ENCODE results near the gene SPCS3. TPM values are rescaled to one million over a fixed set of nuclear protein-coding genes. Genes with fewer than 3 reads are reported as not detected.
"Not testable (repeated sequence)": the region's sequence is repeated elsewhere in the genome, so short reads cannot be mapped to it uniquely, and the experiment has no call there.

SPCS3 gene
- total RNA-seq, 1 donor from 2014 or later, result 225 TPM

DNA sequence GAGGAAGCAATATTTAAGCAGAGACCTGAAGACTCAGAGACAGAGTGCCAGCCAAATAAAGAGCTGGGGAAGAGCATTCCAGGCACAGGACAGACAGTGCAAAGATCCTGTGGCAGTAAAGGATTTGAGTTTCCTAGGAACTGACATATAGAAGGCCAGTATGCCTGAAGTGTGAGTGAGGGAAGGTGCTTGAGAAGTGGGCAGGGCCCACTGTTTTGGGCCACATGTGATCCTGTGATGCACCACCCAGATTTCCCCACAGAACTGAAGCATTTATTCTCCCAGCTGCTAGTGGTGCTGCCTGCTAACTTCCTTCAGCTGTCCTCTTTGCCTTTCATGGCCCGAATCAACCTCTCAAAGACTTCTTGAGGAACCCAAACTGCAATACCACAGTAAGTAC, 26.8 kb upstream of the SPCS3 start:
- Histone ChIP-seq H3K4me3 (ENCODE audit: insufficient read depth, low read depth, low read length) (no peak overlapping the region), H3K4me1 (ENCODE audit: insufficient read depth, low read length) (no peaks in the 10 kb centered on the region), H3K79me2 (ENCODE audit: insufficient read depth, low read length) (no peaks in the 10 kb centered on the region), H3K36me3 (ENCODE audit: insufficient read depth, low read length) (no peaks in the 10 kb centered on the region), H3K27me3 (ENCODE audit: insufficient read depth, low read length) (no peaks in the 10 kb centered on the region), H4K20me1 (ENCODE audit: insufficient read depth, low read length) (no peaks in the 10 kb centered on the region), H3K9ac (ENCODE audit: low read length) (no peak overlapping the region), H3K27ac (ENCODE audit: low read depth, low read length) (no peak overlapping the region), H3K4me2 (ENCODE audit: low read length) (no peak overlapping the region), H2AFZ (ENCODE audit: low read depth, low read length) (no peak overlapping the region), H3K9me3 (ENCODE audit: insufficient read depth, low read depth, low read length) (no peaks in the 10 kb centered on the region)
- H3K36me3 Mint-ChIP-seq (ENCODE audit: low read depth, unreplicated experiment), result no peaks in the 10 kb centered on the region
- H3K27me3 Mint-ChIP-seq (ENCODE audit: low read depth, unreplicated experiment), result no peaks in the 10 kb centered on the region
- no peak for DNase-seq (ENCODE audit: low read depth)
- no peak overlapping the region for H3K4me3 Mint-ChIP-seq (ENCODE audit: unreplicated experiment)
- no peaks in the 10 kb centered on the region for H3K4me1 Mint-ChIP-seq (ENCODE audit: low read depth, unreplicated experiment)
- no peak for FAIRE-seq
- TF ChIP-seq EZH2 (IDR thresholded peaks at IDR 0.05; ENCODE audit: insufficient read depth, low read length), result no peak
- TF ChIP-seq, protein P1, sequence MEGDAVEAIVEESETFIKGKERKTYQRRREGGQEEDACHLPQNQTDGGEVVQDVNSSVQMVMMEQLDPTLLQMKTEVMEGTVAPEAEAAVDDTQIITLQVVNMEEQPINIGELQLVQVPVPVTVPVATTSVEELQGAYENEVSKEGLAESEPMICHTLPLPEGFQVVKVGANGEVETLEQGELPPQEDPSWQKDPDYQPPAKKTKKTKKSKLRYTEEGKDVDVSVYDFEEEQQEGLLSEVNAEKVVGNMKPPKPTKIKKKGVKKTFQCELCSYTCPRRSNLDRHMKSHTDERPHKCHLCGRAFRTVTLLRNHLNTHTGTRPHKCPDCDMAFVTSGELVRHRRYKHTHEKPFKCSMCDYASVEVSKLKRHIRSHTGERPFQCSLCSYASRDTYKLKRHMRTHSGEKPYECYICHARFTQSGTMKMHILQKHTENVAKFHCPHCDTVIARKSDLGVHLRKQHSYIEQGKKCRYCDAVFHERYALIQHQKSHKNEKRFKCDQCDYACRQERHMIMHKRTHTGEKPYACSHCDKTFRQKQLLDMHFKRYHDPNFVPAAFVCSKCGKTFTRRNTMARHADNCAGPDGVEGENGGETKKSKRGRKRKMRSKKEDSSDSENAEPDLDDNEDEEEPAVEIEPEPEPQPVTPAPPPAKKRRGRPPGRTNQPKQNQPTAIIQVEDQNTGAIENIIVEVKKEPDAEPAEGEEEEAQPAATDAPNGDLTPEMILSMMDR (IDR thresholded peaks at IDR 0.05; ENCODE audit: insufficient read depth, low read depth, low read length), result no peak
- no peaks in the 10 kb centered on the region for H3K9me3 Mint-ChIP-seq (ENCODE audit: unreplicated experiment)
- no peak overlapping the region for H3K27ac Mint-ChIP-seq (ENCODE audit: unreplicated experiment)

DNA sequence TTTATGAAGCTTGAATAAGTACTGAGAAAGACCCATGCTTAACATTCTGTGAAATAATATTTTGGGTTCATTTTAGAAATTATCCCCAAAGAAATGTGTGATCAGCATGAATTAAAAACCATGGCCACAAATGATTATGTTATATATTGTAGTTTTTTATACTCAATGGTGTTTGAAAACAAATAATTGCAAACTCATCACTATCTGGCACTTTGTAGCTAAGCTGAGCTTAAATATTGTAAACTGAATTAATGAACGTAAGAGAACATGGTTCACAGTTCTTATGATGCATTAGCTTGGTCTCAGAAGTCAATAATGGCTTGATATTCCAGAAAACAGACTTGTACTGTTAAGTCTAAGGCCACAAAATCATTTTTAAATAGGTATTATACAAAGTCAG, 26.1 kb upstream of the SPCS3 start:
- Histone ChIP-seq H4K20me1 (ENCODE audit: insufficient read depth, low read length) (no peaks in the 10 kb centered on the region), H3K79me2 (ENCODE audit: insufficient read depth, low read length) (no peaks in the 10 kb centered on the region), H3K27me3 (ENCODE audit: insufficient read depth, low read length) (no peaks in the 10 kb centered on the region), H3K4me3 (ENCODE audit: insufficient read depth, low read depth, low read length) (no peak overlapping the region), H3K27ac (ENCODE audit: low read depth, low read length) (no peak overlapping the region), H3K4me2 (ENCODE audit: low read length) (no peak overlapping the region), H3K9ac (ENCODE audit: low read length) (no peak overlapping the region), H3K9me3 (ENCODE audit: insufficient read depth, low read depth, low read length) (no peaks in the 10 kb centered on the region), H2AFZ (ENCODE audit: low read depth, low read length) (no peak overlapping the region), H3K36me3 (ENCODE audit: insufficient read depth, low read length) (no peaks in the 10 kb centered on the region), H3K4me1 (ENCODE audit: insufficient read depth, low read length) (no peaks in the 10 kb centered on the region)
- Mint-ChIP-seq H3K27ac (ENCODE audit: unreplicated experiment) (no peak overlapping the region), H3K4me1 (ENCODE audit: low read depth, unreplicated experiment) (no peaks in the 10 kb centered on the region), H3K4me3 (ENCODE audit: unreplicated experiment) (no peak overlapping the region), H3K9me3 (ENCODE audit: unreplicated experiment) (no peaks in the 10 kb centered on the region), H3K36me3 (ENCODE audit: low read depth, unreplicated experiment) (no peaks in the 10 kb centered on the region), H3K27me3 (ENCODE audit: low read depth, unreplicated experiment) (no peaks in the 10 kb centered on the region)
- DNase-seq (ENCODE audit: low read depth) (no peak), FAIRE-seq (no peak)
- TF ChIP-seq, protein P1 (IDR thresholded peaks at IDR 0.05; ENCODE audit: insufficient read depth, low read depth, low read length), result no peak
- TF ChIP-seq EZH2 (IDR thresholded peaks at IDR 0.05; ENCODE audit: insufficient read depth, low read length), result no peak

GRCh38 chr4:176295907-176296306, 23.9 kb upstream of the SPCS3 start:
- not testable (repeated sequence) for H3K4me3 Mint-ChIP-seq (ENCODE audit: unreplicated experiment); H3K4me1 ChIP-seq (ENCODE audit: insufficient read depth, low read length); H3K27me3 Mint-ChIP-seq (ENCODE audit: low read depth, unreplicated experiment); H3K27me3 ChIP-seq (ENCODE audit: insufficient read depth, low read length); H3K79me2 ChIP-seq (ENCODE audit: insufficient read depth, low read length); H3K4me1 Mint-ChIP-seq (ENCODE audit: low read depth, unreplicated experiment); H3K9ac ChIP-seq (ENCODE audit: low read length); DNase-seq (ENCODE audit: low read depth); H3K9me3 Mint-ChIP-seq (ENCODE audit: unreplicated experiment); H3K36me3 Mint-ChIP-seq (ENCODE audit: low read depth, unreplicated experiment); FAIRE-seq; H3K27ac Mint-ChIP-seq (ENCODE audit: unreplicated experiment); H3K4me2 ChIP-seq (ENCODE audit: low read length); H3K27ac ChIP-seq (ENCODE audit: low read depth, low read length); H4K20me1 ChIP-seq (ENCODE audit: insufficient read depth, low read length); H2AFZ ChIP-seq (ENCODE audit: low read depth, low read length); H3K36me3 ChIP-seq (ENCODE audit: insufficient read depth, low read length); H3K9me3 ChIP-seq (ENCODE audit: insufficient read depth, low read depth, low read length); H3K4me3 ChIP-seq (ENCODE audit: insufficient read depth, low read depth, low read length)
